Endodermal cell (in vitro differentiated cells): ENCODE results near the gene GLIS2. TPM values are rescaled to one million over a fixed set of nuclear protein-coding genes. Genes with fewer than 3 reads are reported as not detected.

Experiments
- DNase-seq: peaks from one replicate; pipeline ENCODE4 v3.0.0-alpha.2; 2017
- H3K27ac ChIP-seq: 2 replicates; pipeline ENCODE4 v1.5.1; 2013; ENCODE audit warnings: mild to moderate bottlenecking, low read depth, low read length, moderate library complexity
- H3K27me3 ChIP-seq: 2 replicates; pipeline ENCODE4 v1.6.1; 2013; ENCODE audit warnings: mild to moderate bottlenecking, low read length, moderate library complexity; ENCODE audit not compliant: insufficient read depth, control insufficient read depth, poor library complexity, severe bottlenecking
- H3K36me3 ChIP-seq: 2 replicates; pipeline ENCODE4 v1.7.0; 2013; ENCODE audit warnings: mild to moderate bottlenecking, low read length, moderate library complexity; ENCODE audit not compliant: control insufficient read depth, insufficient read depth
- H3K4me1 ChIP-seq: one replicate; pipeline ENCODE4 v1.7.0; 2013; ENCODE audit warnings: low read length; ENCODE audit not compliant: control insufficient read depth, insufficient read depth
- H3K4me3 ChIP-seq: 2 replicates; pipeline ENCODE4 v1.5.1; 2013; ENCODE audit warnings: mild to moderate bottlenecking, low read length, moderate library complexity
- H3K9ac ChIP-seq: 2 replicates; pipeline ENCODE4 v1.6.1; 2013; ENCODE audit warnings: mild to moderate bottlenecking, low read length, moderate library complexity; ENCODE audit not compliant: poor library complexity, severe bottlenecking; ENCODE audit errors: extremely low read depth
- H3K9me3 ChIP-seq: 2 replicates; pipeline ENCODE4 v1.6.1; 2013; ENCODE audit warnings: mild to moderate bottlenecking, low read length, moderate library complexity; ENCODE audit not compliant: control insufficient read depth
- H3K27ac Mint-ChIP-seq: 2 replicates; pipeline ENCODE4 v1.8.0; 2020; ENCODE audit warnings: mixed read lengths
- H3K27me3 Mint-ChIP-seq: 2 replicates; pipeline ENCODE4 v1.8.0; 2021; ENCODE audit warnings: mild to moderate bottlenecking, mixed read lengths; ENCODE audit not compliant: insufficient read depth
- H3K36me3 Mint-ChIP-seq: 2 replicates; pipeline ENCODE4 v1.8.0; 2020; ENCODE audit warnings: low read depth, mixed read lengths
- H3K4me1 Mint-ChIP-seq: 2 replicates; pipeline ENCODE4 v1.8.0; 2020; ENCODE audit warnings: mixed read lengths
- H3K4me3 Mint-ChIP-seq: 2 replicates; pipeline ENCODE4 v1.8.0; 2020; ENCODE audit warnings: mild to moderate bottlenecking, moderate library complexity, mixed read lengths
- H3K9me3 Mint-ChIP-seq: 2 replicates; pipeline ENCODE4 v1.8.0; 2020; ENCODE audit warnings: mild to moderate bottlenecking, mixed read lengths
- CTCF ChIP-seq: fragments of 200-600 bp; sonication (generic); conservative IDR thresholded peaks from 2 replicates; pipeline ENCODE4 v1.5.0; 2021; ENCODE audit warnings: antibody characterized with exemption, mild to moderate bottlenecking
- WGBS, 2 experiments: methylation state at CpG; one replicate each; pipeline versions ENCODE4 v1.1.5 to v1.1.7; 2013; ENCODE audit warnings: missing lambda C conversion rate in 2 of 2, mixed read lengths in 1 of 2; ENCODE audit not compliant: insufficient coverage in 1 of 2, insufficient read length in 1 of 2; 5-methylcytosine and 5-hydroxymethylcytosine counted together
- total RNA-seq, 2 donors: library from RNA; stranded (reverse); fragmentation: NEBNext Ultra II Directional in 1 of 2; extraction: Animal tissue kit (Norgen Biotek cat#: 25700) in 1 of 2; gene quantifications; 2 replicates in 1 of 2; 3 replicates in 1 of 2; pipeline ENCODE4 v1.2.1, GENCODE V29; 2021

Gene GLIS2
- total RNA-seq, 2 donors from 2014 or later = 9.1 to 13.2 TPM

- H3K4me1 Mint-ChIP-seq = no peaks in the 10 kb centered on the region
- Histone ChIP-seq H3K27ac (peak overlapping the region; percentile 32), H3K4me3 (no peak overlapping the region), H3K36me3 (no peaks in the 10 kb centered on the region), H3K27me3 (no peaks in the 10 kb centered on the region), H3K9ac (no peak overlapping the region), H3K4me1 (no peaks in the 10 kb centered on the region), H3K9me3 (no peaks in the 10 kb centered on the region)
- H3K27me3 Mint-ChIP-seq = no peaks in the 10 kb centered on the region
- no peak overlapping the region for H3K4me3 Mint-ChIP-seq
- no peaks in the 10 kb centered on the region for H3K36me3 Mint-ChIP-seq
- H3K27ac Mint-ChIP-seq = no peak overlapping the region
- no peak for DNase-seq
- WGBS, 2 experiments = 91 to 100% methylated on average over 1 to 20 of the region's 20 CpGs
- no peak for TF ChIP-seq CTCF
- H3K9me3 Mint-ChIP-seq = no peaks in the 10 kb centered on the region
These were observed 68.7 kb downstream of the GLIS2 start for GRCh38 chr16:4384509-4384942.

- WGBS, 2 experiments = 82 to 87% methylated on average over 11 to 20 of the region's 20 CpGs
- no peak overlapping the region for H3K27ac ChIP-seq
- H3K4me3 Mint-ChIP-seq = no peak overlapping the region
- H3K36me3 Mint-ChIP-seq = no peaks in the 10 kb centered on the region
- no peak overlapping the region for H3K4me3 ChIP-seq
- peak overlapping the region; percentile 30 for H3K27ac Mint-ChIP-seq
- H3K9me3 ChIP-seq = no peaks in the 10 kb centered on the region
- H3K36me3 ChIP-seq = no peaks in the 10 kb centered on the region
- H3K4me1 ChIP-seq = no peaks in the 10 kb centered on the region
- peak; percentile 34 for DNase-seq
- H3K9me3 Mint-ChIP-seq = no peaks in the 10 kb centered on the region
- H3K27me3 Mint-ChIP-seq = no peaks in the 10 kb centered on the region
- peaks cover 6% of the 10 kb centered on the region for H3K4me1 Mint-ChIP-seq
- H3K9ac ChIP-seq = no peak overlapping the region
- no peaks in the 10 kb centered on the region for H3K27me3 ChIP-seq
- no peak for TF ChIP-seq CTCF
These were observed 69.4 kb downstream of the GLIS2 start for GRCh38 chr16:4385066-4385788.

GRCh38 chr16:4385789-4386450, 70.1 kb downstream of the GLIS2 start:
- TF ChIP-seq CTCF = no peak
- H3K9me3 ChIP-seq = no peaks in the 10 kb centered on the region
- no peaks in the 10 kb centered on the region for H3K9me3 Mint-ChIP-seq
- H3K4me1 Mint-ChIP-seq = peaks cover 6% of the 10 kb centered on the region
- no peaks in the 10 kb centered on the region for H3K27me3 Mint-ChIP-seq
- no peak overlapping the region for H3K4me3 ChIP-seq
- no peak overlapping the region for H3K9ac ChIP-seq
- no peaks in the 10 kb centered on the region for H3K27me3 ChIP-seq
- H3K36me3 ChIP-seq = no peaks in the 10 kb centered on the region
- peak; percentile 33 for DNase-seq
- 90 to 95% methylated on average over 6 to 11 of the region's 11 CpGs for WGBS, 2 experiments
- no peak overlapping the region for H3K27ac ChIP-seq
- peak overlapping the region; percentile 30 for H3K27ac Mint-ChIP-seq
- no peaks in the 10 kb centered on the region for H3K36me3 Mint-ChIP-seq
- no peaks in the 10 kb centered on the region for H3K4me1 ChIP-seq
- no peak overlapping the region for H3K4me3 Mint-ChIP-seq
